Measurements from ENCODE around the gene LYSMD1. TPM values are rescaled to one million over a fixed set of nuclear protein-coding genes. Genes with fewer than 3 reads are reported as not detected.

Gene LYSMD1
- total RNA-seq, 4 donors from 2014 or later = 10.1 to 15.0 (median 10.9) TPM

GRCh38 chr1:151147665-151148064 is 18.0 kb downstream of the LYSMD1 start:
- no peak for TF ChIP-seq CTCF (IDR thresholded peaks at IDR 0.05; ENCODE audit: low read depth)

GRCh38 chr1:151147132-151147503 is 18.6 kb downstream of the LYSMD1 start:
- TF ChIP-seq CTCF (IDR thresholded peaks at IDR 0.05; ENCODE audit: low read depth) = no peak

GRCh38 chr1:151146412-151147131 is 19.1 kb downstream of the LYSMD1 start, which contains the start of gene SEMA6C:
Gene SEMA6C (minus strand): TSS chr1:151146631. CDS start chr1:151142621, 4,010 bp downstream.
- no peak for TF ChIP-seq CTCF (IDR thresholded peaks at IDR 0.05; ENCODE audit: low read depth)

- no peak for TF ChIP-seq CTCF (IDR thresholded peaks at IDR 0.05; ENCODE audit: low read depth)
Measured at GRCh38 chr1:151146072-151146411, 19.7 kb downstream of the LYSMD1 start.

- no peak for TF ChIP-seq CTCF (IDR thresholded peaks at IDR 0.05; ENCODE audit: low read depth)
Measured at GRCh38 chr1:151145304-151146071, 20.2 kb downstream of the LYSMD1 start.

- no peak for TF ChIP-seq CTCF (IDR thresholded peaks at IDR 0.05; ENCODE audit: low read depth)
Measured at GRCh38 chr1:151144474-151145303, 21.0 kb downstream of the LYSMD1 start.

- TF ChIP-seq CTCF (IDR thresholded peaks at IDR 0.05; ENCODE audit: low read depth) = no peak
Measured at GRCh38 chr1:151143986-151144385, 21.7 kb downstream of the LYSMD1 start.

Measured in subcutaneous adipose tissue (tissue), 4 donors.